H9 (cell line): Measurements from ENCODE around the gene GSTA4. TPM values are rescaled to one million over a fixed set of nuclear protein-coding genes. Genes with fewer than 3 reads are reported as not detected.
"Not testable (repeated sequence)": the region's sequence is repeated elsewhere in the genome, so short reads cannot be mapped to it uniquely, and the experiment has no call there.

Experiments
- DNase-seq: peaks from one replicate; pipeline ENCODE4 v3.0.0-alpha.2; 2017
- H2AFZ ChIP-seq: one replicate; pipeline ENCODE4 v1.6.1; 2013; ENCODE audit warnings: mild to moderate bottlenecking, low read length, control low read depth, moderate library complexity
- H2AK5ac ChIP-seq: 2 replicates; pipeline ENCODE4 v1.6.1; 2013; ENCODE audit warnings: low read length, control low read depth, mixed read lengths; ENCODE audit not compliant: insufficient read length
- H2BK120ac ChIP-seq: one replicate; pipeline ENCODE4 v1.6.1; 2013; ENCODE audit warnings: low read depth, mild to moderate bottlenecking, low read length, control low read depth, inconsistent platforms; ENCODE audit not compliant: poor library complexity, severe bottlenecking
- H2BK12ac ChIP-seq: 2 replicates; pipeline ENCODE4 v1.6.1; 2013; ENCODE audit warnings: low read length, control low read depth, mixed read lengths, low read depth; ENCODE audit not compliant: insufficient read length
- H2BK15ac ChIP-seq: 2 replicates; pipeline ENCODE4 v1.6.1; 2013; ENCODE audit warnings: low read depth, low read length, control low read depth
- H2BK20ac ChIP-seq: one replicate; pipeline ENCODE4 v1.6.1; 2013; ENCODE audit warnings: low read depth, mild to moderate bottlenecking, low read length, control low read depth, inconsistent platforms; ENCODE audit not compliant: poor library complexity, severe bottlenecking
- H2BK5ac ChIP-seq: 2 replicates; pipeline ENCODE4 v1.6.1; 2013; ENCODE audit warnings: low read length, control low read depth, mixed read lengths; ENCODE audit not compliant: insufficient read length
- H3K14ac ChIP-seq: 2 replicates; pipeline ENCODE4 v1.6.1; 2013; ENCODE audit warnings: low read length, control low read depth; ENCODE audit not compliant: insufficient read depth
- H3K18ac ChIP-seq: 2 replicates; pipeline ENCODE4 v1.6.1; 2013; ENCODE audit warnings: low read depth, mild to moderate bottlenecking, mixed read lengths, low read length, control low read depth; ENCODE audit not compliant: insufficient read length
- H3K23ac ChIP-seq: 2 replicates; pipeline ENCODE4 v1.6.1; 2013; ENCODE audit warnings: low read length, control low read depth, mixed read lengths, low read depth; ENCODE audit not compliant: insufficient read length
- H3K23me2 ChIP-seq: 2 replicates; pipeline ENCODE4 v1.6.1; 2013; ENCODE audit warnings: low read depth, mild to moderate bottlenecking, mixed read lengths, low read length, control low read depth; ENCODE audit not compliant: insufficient read length, poor library complexity, severe bottlenecking
- H3K27ac ChIP-seq: 2 replicates; pipeline ENCODE4 v1.5.1; 2013; ENCODE audit warnings: low read length, control low read depth, mixed read lengths, low read depth; ENCODE audit not compliant: insufficient read length
- H3K27me3 ChIP-seq: 2 replicates; pipeline ENCODE4 v1.6.1; 2013; ENCODE audit warnings: low read length, control low read depth, inconsistent platforms; ENCODE audit not compliant: insufficient read depth
- H3K4ac ChIP-seq: 2 replicates; pipeline ENCODE4 v1.6.1; 2013; ENCODE audit warnings: low read depth, mild to moderate bottlenecking, control low read depth, inconsistent platforms, low read length, moderate library complexity
- H3K4me1 ChIP-seq: 2 replicates; pipeline ENCODE4 v1.6.1; 2013; ENCODE audit warnings: low read length, control low read depth, inconsistent platforms; ENCODE audit not compliant: insufficient read depth
- H3K4me2 ChIP-seq: 2 replicates; pipeline ENCODE4 v1.6.1; 2013; ENCODE audit warnings: low read length, control low read depth, mixed read lengths; ENCODE audit not compliant: insufficient read length, insufficient read depth
- H3K56ac ChIP-seq: 2 replicates; pipeline ENCODE4 v1.6.1; 2013; ENCODE audit warnings: low read depth, mild to moderate bottlenecking, mixed read lengths, low read length, control low read depth; ENCODE audit not compliant: insufficient read length
- H3K79me1 ChIP-seq: 2 replicates; pipeline ENCODE4 v1.6.1; 2013; ENCODE audit warnings: low read depth, mild to moderate bottlenecking, moderate library complexity, low read length, control low read depth, inconsistent platforms; ENCODE audit not compliant: insufficient read depth, poor library complexity, severe bottlenecking
- H3K79me2 ChIP-seq: 2 replicates; pipeline ENCODE4 v1.6.1; 2013; ENCODE audit warnings: low read length, control low read depth, inconsistent platforms; ENCODE audit not compliant: insufficient read depth
- H3K9ac ChIP-seq: 2 replicates; pipeline ENCODE4 v1.6.1; 2013; ENCODE audit warnings: low read length, control low read depth, mixed read lengths; ENCODE audit not compliant: insufficient read length; ENCODE audit errors: extremely low read depth
- H3K9me3 ChIP-seq: one replicate; pipeline ENCODE4 v1.6.1; 2013; ENCODE audit warnings: low read depth, low read length, inconsistent platforms; ENCODE audit not compliant: control insufficient read depth
- H3T11ph ChIP-seq: one replicate; pipeline ENCODE4 v1.6.1; 2013; ENCODE audit warnings: mild to moderate bottlenecking, low read length, control low read depth, inconsistent platforms
- H4K20me1 ChIP-seq: one replicate; pipeline ENCODE4 v1.6.1; 2013; ENCODE audit not compliant: control insufficient read depth, insufficient read length, insufficient read depth
- H4K5ac ChIP-seq: 2 replicates; pipeline ENCODE4 v1.6.1; 2013; ENCODE audit warnings: low read depth, mild to moderate bottlenecking, mixed read lengths, low read length, control low read depth; ENCODE audit not compliant: insufficient read length
- H4K8ac ChIP-seq: replicated peaks from 2 replicates; pipeline ENCODE4 v1.6.1; 2013; ENCODE audit warnings: low read length, control low read depth, mixed read lengths, low read depth; ENCODE audit not compliant: insufficient read length
- H4K91ac ChIP-seq: 2 replicates; pipeline ENCODE4 v1.6.1; 2013; ENCODE audit warnings: low read depth, mild to moderate bottlenecking, moderate library complexity, mixed read lengths, low read length, control low read depth; ENCODE audit not compliant: insufficient read length
- H3K27ac Mint-ChIP-seq, 3 experiments: 2 replicates in 2 of 3; 3 replicates in 1 of 3; pipeline ENCODE4 v1.8.0; 2020 to 2021; ENCODE audit warnings: mixed read lengths in 3 of 3, mild to moderate bottlenecking in 1 of 3, moderate library complexity in 1 of 3
- H3K27me3 Mint-ChIP-seq: 2 replicates; pipeline ENCODE4 v1.8.0; 2021; ENCODE audit warnings: low read depth, mild to moderate bottlenecking, moderate library complexity, mixed read lengths
- H3K36me3 Mint-ChIP-seq, 3 experiments: 2 replicates in 2 of 3; 3 replicates in 1 of 3; pipeline ENCODE4 v1.8.0; 2020 to 2021; ENCODE audit warnings: low read depth in 3 of 3, mixed read lengths in 3 of 3; ENCODE audit not compliant: insufficient read depth in 1 of 3
- H3K4me1 Mint-ChIP-seq, 2 experiments: 2 replicates each; pipeline ENCODE4 v1.8.0; 2020; ENCODE audit warnings: mixed read lengths in 2 of 2
- H3K4me3 Mint-ChIP-seq, 2 experiments: 2 replicates in 1 of 2; 3 replicates in 1 of 2; pipeline ENCODE4 v1.8.0; 2020 to 2021; ENCODE audit warnings: mild to moderate bottlenecking in 2 of 2, mixed read lengths in 2 of 2, moderate library complexity in 1 of 2
- H3K9me3 Mint-ChIP-seq, 2 experiments: 2 replicates in 1 of 2; 3 replicates in 1 of 2; pipeline ENCODE4 v1.8.0; 2020; ENCODE audit warnings: mild to moderate bottlenecking in 2 of 2, mixed read lengths in 2 of 2, moderate library complexity in 1 of 2
- WGBS: extraction: QIAGEN DNeasy Blood & Tissue Kit; methylation state at CpG from one replicate; pipeline ENCODE4 v1.1.7; 2013; ENCODE audit warnings: missing lambda C conversion rate, low lambda C conversion rate, mixed read lengths; ENCODE audit not compliant: insufficient read length; ENCODE audit errors: extremely low coverage; 5-methylcytosine and 5-hydroxymethylcytosine counted together
- long read RNA-seq: library from polyadenylated mRNA; unstranded; transcript quantifications from one replicate; pipeline ENCODE4 v2.0.0, GENCODE V29; 2020
- total RNA-seq: library from RNA; stranded (reverse); gene quantifications from 2 replicates; pipeline ENCODE4 v1.2.1, GENCODE V29; 2021
- TF ChIP-seq, protein P1 (sequence below): fragments of 200-600 bp; sonication (generic); conservative IDR thresholded peaks from 3 replicates; pipeline ENCODE4 v1.8.0; 2021; ENCODE audit warnings: antibody characterized with exemption, mild to moderate bottlenecking

GSTA4 gene
- 28.9 and 32.1 TPM in 2 replicates for total RNA-seq
- long read RNA-seq, transcript GSTA4-203 (7 exons, 1,334 nt), result major isoform, 159 of 201 reads
- long read RNA-seq, partial matches to known transcripts, result 5 of 201 reads
- long read RNA-seq, other reads (novel, unspliced or antisense), result 33 of 201 reads

DNA sequence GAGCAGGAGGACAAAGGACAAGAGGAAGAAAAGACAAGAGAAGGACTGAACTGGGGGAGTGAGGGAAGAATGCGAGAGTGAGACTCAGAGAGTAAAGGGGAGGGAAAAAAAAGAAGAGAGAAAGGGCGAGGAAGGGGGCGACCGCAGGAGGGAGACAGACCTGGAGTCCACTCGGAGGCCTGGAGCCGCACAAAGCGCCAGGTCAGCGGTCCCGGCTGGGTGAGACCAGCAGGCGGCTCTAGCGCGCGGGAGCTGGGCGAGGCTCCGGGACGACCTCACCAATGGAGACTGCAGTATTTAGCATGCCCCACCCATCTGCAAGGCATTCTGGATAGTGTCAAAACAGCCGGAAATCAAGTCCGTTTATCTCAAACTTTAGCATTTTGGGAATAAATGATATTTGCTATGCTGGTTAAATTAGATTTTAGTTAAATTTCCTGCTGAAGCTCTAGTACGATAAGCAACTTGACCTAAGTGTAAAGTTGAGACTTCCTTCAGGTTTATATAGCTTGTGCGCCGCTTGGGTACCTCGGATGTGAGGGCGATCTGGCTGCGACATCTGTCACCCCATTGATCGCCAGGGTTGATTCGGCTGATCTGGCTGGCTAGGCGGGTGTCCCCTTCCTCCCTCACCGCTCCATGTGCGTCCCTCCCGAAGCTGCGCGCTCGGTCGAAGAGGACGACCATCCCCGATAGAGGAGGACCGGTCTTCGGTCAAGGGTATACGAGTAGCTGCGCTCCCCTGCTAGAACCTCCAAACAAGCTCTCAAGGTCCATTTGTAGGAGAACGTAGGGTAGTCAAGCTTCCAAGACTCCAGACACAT is at the start of gene GSTA4:
TSS of gene GSTA4 (minus strand) at position 196 of the 824 bp plus-strand sequence. CDS start 1,041 bp downstream, outside the sequence.
- peaks cover 16 to 17% of the 10 kb centered on the region in 2 experiments for H3K4me1 Mint-ChIP-seq
- Histone ChIP-seq H4K5ac (peak within 1 kb of the TSS; percentile 96), H3K27ac (peak within 1 kb of the TSS; percentile 89), H3K14ac (peak within 1 kb of the TSS; percentile 97), H2BK120ac (peak within 1 kb of the TSS; percentile 65), H3T11ph (peak within 1 kb of the TSS; percentile 70), H2BK12ac (peak within 1 kb of the TSS; percentile 27), H2BK5ac (peak within 1 kb of the TSS; percentile 42), H3K4me2 (peak within 1 kb of the TSS; percentile 83), H3K9ac (peak within 1 kb of the TSS; percentile 92), H3K18ac (peak within 1 kb of the TSS; percentile 97)
- not testable (repeated sequence) for H3K79me1 ChIP-seq, H4K20me1 ChIP-seq, H2BK20ac ChIP-seq, H3K4ac ChIP-seq, H3K56ac ChIP-seq, H3K79me2 ChIP-seq, H3K27me3 ChIP-seq, H3K9me3 Mint-ChIP-seq, H2AK5ac ChIP-seq, H3K9me3 ChIP-seq, H3K27me3 Mint-ChIP-seq, H4K8ac ChIP-seq, H3K4me1 ChIP-seq, H2AFZ ChIP-seq, H3K23ac ChIP-seq, H4K91ac ChIP-seq, H2BK15ac ChIP-seq, H3K23me2 ChIP-seq
- peak within 1 kb of the TSS; percentile 99 to 100 (median 99) for H3K27ac Mint-ChIP-seq
- peak within 1 kb of the TSS; percentile 96 to 97 for H3K4me3 Mint-ChIP-seq
- H3K36me3 Mint-ChIP-seq, result peaks cover 14 to 23% (median 17%) of the 10 kb centered on the region in 3 experiments
- peak; percentile 99 for DNase-seq
- TF ChIP-seq, protein P1, sequence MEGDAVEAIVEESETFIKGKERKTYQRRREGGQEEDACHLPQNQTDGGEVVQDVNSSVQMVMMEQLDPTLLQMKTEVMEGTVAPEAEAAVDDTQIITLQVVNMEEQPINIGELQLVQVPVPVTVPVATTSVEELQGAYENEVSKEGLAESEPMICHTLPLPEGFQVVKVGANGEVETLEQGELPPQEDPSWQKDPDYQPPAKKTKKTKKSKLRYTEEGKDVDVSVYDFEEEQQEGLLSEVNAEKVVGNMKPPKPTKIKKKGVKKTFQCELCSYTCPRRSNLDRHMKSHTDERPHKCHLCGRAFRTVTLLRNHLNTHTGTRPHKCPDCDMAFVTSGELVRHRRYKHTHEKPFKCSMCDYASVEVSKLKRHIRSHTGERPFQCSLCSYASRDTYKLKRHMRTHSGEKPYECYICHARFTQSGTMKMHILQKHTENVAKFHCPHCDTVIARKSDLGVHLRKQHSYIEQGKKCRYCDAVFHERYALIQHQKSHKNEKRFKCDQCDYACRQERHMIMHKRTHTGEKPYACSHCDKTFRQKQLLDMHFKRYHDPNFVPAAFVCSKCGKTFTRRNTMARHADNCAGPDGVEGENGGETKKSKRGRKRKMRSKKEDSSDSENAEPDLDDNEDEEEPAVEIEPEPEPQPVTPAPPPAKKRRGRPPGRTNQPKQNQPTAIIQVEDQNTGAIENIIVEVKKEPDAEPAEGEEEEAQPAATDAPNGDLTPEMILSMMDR, result peak; percentile 88
- WGBS, result no CpG with 5 or more reads among the region's 41 CpGs
